Measurements from ENCODE around the gene CH25H. TPM values are rescaled to one million over a fixed set of nuclear protein-coding genes. Genes with fewer than 3 reads are reported as not detected.

CH25H gene
- total and polyA plus RNA-seq, 7 experiments from 2014 or later, result 0.11 to 0.34 TPM; not detected in 5

- peaks cover 0 to 21% (median 10%) of the 10 kb centered on the region in 7 donors for H3K4me1 Mint-ChIP-seq
- H3K4me3 ChIP-seq (ENCODE audit: low read length), result no peak overlapping the region
- H3K27me3 Mint-ChIP-seq, result no peaks in the 10 kb centered on the region
- H3K27me3 ChIP-seq (ENCODE audit: control insufficient read depth in 2 of 2, insufficient read depth in 2 of 2, low read length in 2 of 2), result no peaks in the 10 kb centered on the region
- no peaks in the 10 kb centered on the region for H3K9me3 ChIP-seq (ENCODE audit: control insufficient read depth in 2 of 3, low read length in 3 of 3)
- intact Hi-C loops (cut with micrococcal nuclease), result loop anchor here in 1 of 2 donors (1.0 kb wide), 1 partner anchor 8 kb away; the partner anchor contains the start of gene LIPA
- peak; percentile 87 for ATAC-seq
- no peaks in the 10 kb centered on the region for H3K9me3 Mint-ChIP-seq
- H3K4me1 ChIP-seq (ENCODE audit: control insufficient read depth in 2 of 2, insufficient read depth in 2 of 2, low read length in 2 of 2), result no peaks in the 10 kb centered on the region
- no peak for DNase-seq
- ChIA-PET CTCF (interaction anchor here (1.5 to 2.6 kb wide), 2 partner anchors 13 to 25 kb away, joined by 3 to 10 read pairs; no protein-coding TSS in a partner anchor), POLR2A (interaction anchor here (1.8 kb wide), 1 partner anchor 9 kb away, joined by 6 read pairs; the partner anchor contains the start of gene LIPA)
- H3K36me3 ChIP-seq (ENCODE audit: control insufficient read depth in 2 of 3, insufficient read depth in 3 of 3, low read length in 3 of 3), result peaks cover 0 to 24% (median 5%) of the 10 kb centered on the region in 3 experiments
- no peak overlapping the region for H3K4me3 Mint-ChIP-seq
- no peak overlapping the region for H3K27ac ChIP-seq (ENCODE audit: low read depth, low read length)
- no peak overlapping the region for H3K27ac Mint-ChIP-seq
- H3K36me3 Mint-ChIP-seq, result peaks cover 2 to 44% (median 27%) of the 10 kb centered on the region in 5 donors
Measured at GRCh38 chr10:89242840-89243568, 35.9 kb upstream of the CH25H start.

GRCh38 chr10:89242345-89242684 lies 35.2 kb upstream of the CH25H start:
- no peak for ATAC-seq
- ChIA-PET POLR2A (interaction anchor here (1.8 kb wide), 1 partner anchor 9 kb away, joined by 6 read pairs; the partner anchor contains the start of gene LIPA), CTCF (no interaction called here)
- Histone ChIP-seq H3K36me3 (ENCODE audit: control insufficient read depth in 2 of 3, insufficient read depth in 3 of 3, low read length in 3 of 3) (peaks cover 0 to 24% (median 5%) of the 10 kb centered on the region in 3 experiments), H3K4me1 (ENCODE audit: control insufficient read depth in 2 of 2, insufficient read depth in 2 of 2, low read length in 2 of 2) (no peaks in the 10 kb centered on the region), H3K27me3 (ENCODE audit: control insufficient read depth in 2 of 2, insufficient read depth in 2 of 2, low read length in 2 of 2) (no peaks in the 10 kb centered on the region), H3K9me3 (ENCODE audit: control insufficient read depth in 2 of 3, low read length in 3 of 3) (no peaks in the 10 kb centered on the region), H3K4me3 (ENCODE audit: low read length) (no peak overlapping the region), H3K27ac (ENCODE audit: low read depth, low read length) (no peak overlapping the region)
- Mint-ChIP-seq H3K27me3 (no peaks in the 10 kb centered on the region), H3K4me3 (no peak overlapping the region), H3K9me3 (no peaks in the 10 kb centered on the region), H3K27ac (no peak overlapping the region), H3K36me3 (peaks cover 3 to 50% (median 24%) of the 10 kb centered on the region in 5 donors), H3K4me1 (peaks cover 0 to 21% (median 10%) of the 10 kb centered on the region in 7 donors)
- no peak for DNase-seq
- intact Hi-C loops (cut with micrococcal nuclease), result no loop called here

- Mint-ChIP-seq H3K4me1 (peaks cover 0 to 21% (median 10%) of the 10 kb centered on the region in 7 donors), H3K9me3 (no peaks in the 10 kb centered on the region), H3K4me3 (no peak overlapping the region), H3K27ac (no peak overlapping the region), H3K36me3 (peaks cover 3 to 51% (median 24%) of the 10 kb centered on the region in 5 donors), H3K27me3 (no peaks in the 10 kb centered on the region)
- DNase-seq (no peak), ATAC-seq (no peak)
- Histone ChIP-seq H3K4me3 (ENCODE audit: low read length) (no peak overlapping the region), H3K4me1 (ENCODE audit: control insufficient read depth in 2 of 2, insufficient read depth in 2 of 2, low read length in 2 of 2) (no peaks in the 10 kb centered on the region), H3K27me3 (ENCODE audit: control insufficient read depth in 2 of 2, insufficient read depth in 2 of 2, low read length in 2 of 2) (no peaks in the 10 kb centered on the region), H3K27ac (ENCODE audit: low read depth, low read length) (no peak overlapping the region), H3K36me3 (ENCODE audit: control insufficient read depth in 2 of 3, insufficient read depth in 3 of 3, low read length in 3 of 3) (peaks cover 0 to 24% (median 5%) of the 10 kb centered on the region in 3 experiments), H3K9me3 (ENCODE audit: control insufficient read depth in 2 of 3, low read length in 3 of 3) (no peaks in the 10 kb centered on the region)
- intact Hi-C loops (cut with micrococcal nuclease), result no loop called here
- ChIA-PET CTCF (no interaction called here), POLR2A (interaction anchor here (1.8 kb wide), 1 partner anchor 10 kb away, joined by 6 read pairs; the partner anchor contains the start of gene LIPA)
Measured at GRCh38 chr10:89241486-89242344, 34.6 kb upstream of the CH25H start.

GRCh38 chr10:89241026-89241425 lies 33.9 kb upstream of the CH25H start:
- Mint-ChIP-seq H3K4me3 (no peak overlapping the region), H3K9me3 (no peaks in the 10 kb centered on the region), H3K36me3 (peaks cover 6 to 56% (median 30%) of the 10 kb centered on the region in 5 donors), H3K27me3 (no peaks in the 10 kb centered on the region), H3K4me1 (peaks cover 0 to 20% (median 10%) of the 10 kb centered on the region in 7 donors), H3K27ac (no peak overlapping the region)
- ATAC-seq (no peak), DNase-seq (no peak)
- Histone ChIP-seq H3K36me3 (ENCODE audit: control insufficient read depth in 2 of 3, insufficient read depth in 3 of 3, low read length in 3 of 3) (peaks cover 0 to 28% (median 5%) of the 10 kb centered on the region in 3 experiments), H3K4me1 (ENCODE audit: control insufficient read depth in 2 of 2, insufficient read depth in 2 of 2, low read length in 2 of 2) (no peaks in the 10 kb centered on the region), H3K27ac (ENCODE audit: low read depth, low read length) (no peak overlapping the region), H3K4me3 (ENCODE audit: low read length) (no peak overlapping the region), H3K9me3 (ENCODE audit: control insufficient read depth in 2 of 3, low read length in 3 of 3) (no peaks in the 10 kb centered on the region), H3K27me3 (ENCODE audit: control insufficient read depth in 2 of 2, insufficient read depth in 2 of 2, low read length in 2 of 2) (no peaks in the 10 kb centered on the region)
- intact Hi-C loops (cut with micrococcal nuclease), result no loop called here
- POLR2A ChIA-PET, result no interaction called here
- CTCF ChIA-PET, result no interaction called here

GRCh38 chr10:89240519-89240918 lies 33.4 kb upstream of the CH25H start:
- ATAC-seq, result no peak
- H3K36me3 ChIP-seq (ENCODE audit: control insufficient read depth in 2 of 3, insufficient read depth in 3 of 3, low read length in 3 of 3), result peaks cover 0 to 29% (median 5%) of the 10 kb centered on the region in 3 experiments
- no peaks in the 10 kb centered on the region for H3K27me3 ChIP-seq (ENCODE audit: control insufficient read depth in 2 of 2, insufficient read depth in 2 of 2, low read length in 2 of 2)
- ChIA-PET CTCF (no interaction called here), POLR2A (interaction anchor here (0.6 kb wide), 1 partner anchor 59 kb away, joined by 6 read pairs; no protein-coding TSS in a partner anchor)
- no peaks in the 10 kb centered on the region for H3K27me3 Mint-ChIP-seq
- H3K4me1 ChIP-seq (ENCODE audit: control insufficient read depth in 2 of 2, insufficient read depth in 2 of 2, low read length in 2 of 2), result no peaks in the 10 kb centered on the region
- H3K36me3 Mint-ChIP-seq, result peaks cover 6 to 53% (median 26%) of the 10 kb centered on the region in 5 donors
- no peaks in the 10 kb centered on the region for H3K9me3 ChIP-seq (ENCODE audit: control insufficient read depth in 2 of 3, low read length in 3 of 3)
- DNase-seq, result no peak
- no peak overlapping the region for H3K27ac Mint-ChIP-seq
- no peak overlapping the region for H3K27ac ChIP-seq (ENCODE audit: low read depth, low read length)
- no peak overlapping the region for H3K4me3 ChIP-seq (ENCODE audit: low read length)
- peaks cover 0 to 14% (median 8%) of the 10 kb centered on the region in 7 donors for H3K4me1 Mint-ChIP-seq
- no peaks in the 10 kb centered on the region for H3K9me3 Mint-ChIP-seq
- intact Hi-C loops (cut with micrococcal nuclease), result no loop called here
- H3K4me3 Mint-ChIP-seq, result no peak overlapping the region

GRCh38 chr10:89238956-89239644 lies 32.0 kb upstream of the CH25H start:
- H3K27ac Mint-ChIP-seq, result peak overlapping the region in 1 of 9 donors; percentile 51
- peaks cover 0 to 37% (median 5%) of the 10 kb centered on the region in 3 experiments for H3K36me3 ChIP-seq (ENCODE audit: control insufficient read depth in 2 of 3, insufficient read depth in 3 of 3, low read length in 3 of 3)
- no peaks in the 10 kb centered on the region for H3K9me3 Mint-ChIP-seq
- H3K27me3 ChIP-seq (ENCODE audit: control insufficient read depth in 2 of 2, insufficient read depth in 2 of 2, low read length in 2 of 2), result no peaks in the 10 kb centered on the region
- ChIA-PET POLR2A (no interaction called here), CTCF (interaction anchor here (0.6 to 1.2 kb wide), 4 partner anchors 20 to 1389 kb away, joined by 3 to 7 read pairs (median 4); no protein-coding TSS in a partner anchor)
- no peaks in the 10 kb centered on the region for H3K27me3 Mint-ChIP-seq
- intact Hi-C loops (cut with micrococcal nuclease), result no loop called here
- H3K9me3 ChIP-seq (ENCODE audit: control insufficient read depth in 2 of 3, low read length in 3 of 3), result no peaks in the 10 kb centered on the region
- H3K27ac ChIP-seq (ENCODE audit: low read depth, low read length), result no peak overlapping the region
- peaks cover 7 to 65% (median 29%) of the 10 kb centered on the region in 5 donors for H3K36me3 Mint-ChIP-seq
- H3K4me1 ChIP-seq (ENCODE audit: control insufficient read depth in 2 of 2, insufficient read depth in 2 of 2, low read length in 2 of 2), result no peaks in the 10 kb centered on the region
- no peak overlapping the region for H3K4me3 Mint-ChIP-seq
- no peak overlapping the region for H3K4me3 ChIP-seq (ENCODE audit: low read length)
- ATAC-seq (no peak), DNase-seq (no peak)
- H3K4me1 Mint-ChIP-seq, result peaks cover 0 to 16% (median 8%) of the 10 kb centered on the region in 7 donors
